GM12865 (cell line): ENCODE data around the gene NEK1.

Source experiments
- DNase-seq: peaks from one replicate; pipeline ENCODE4 v3.0.0; 2010; ENCODE audit warnings: low read depth
- H3K4me3 ChIP-seq: 2 replicates; pipeline ENCODE4 v1.5.1; 2011; ENCODE audit warnings: mild to moderate bottlenecking, low read depth, low read length, control low read depth
- CTCF ChIP-seq: IDR thresholded peaks from 2 replicates; pipeline ENCODE4 v1.5.1; 2011; ENCODE audit warnings: low read length, control low read depth, low read depth, inconsistent platforms; ENCODE audit not compliant: insufficient read depth; ENCODE audit errors: missing control alignments

NEK1 gene

GRCh38 chr4:169410839-169411770, 201.3 kb downstream of the NEK1 start:
- H3K4me3 ChIP-seq, result peak overlapping the region; percentile 29
- peak; percentile 94 for DNase-seq
- TF ChIP-seq CTCF, result no peak

- TF ChIP-seq CTCF, result no peak
- no peak overlapping the region for H3K4me3 ChIP-seq
- DNase-seq, result no peak
Observed at GRCh38 chr4:169407217-169407845, 205.1 kb downstream of the NEK1 start.

- no peak for DNase-seq
- no peak for TF ChIP-seq CTCF
Observed at GRCh38 chr4:169404960-169405359, 207.4 kb downstream of the NEK1 start.

GRCh38 chr4:169400832-169401231, 211.6 kb downstream of the NEK1 start:
- H3K4me3 ChIP-seq, result no peak overlapping the region
- no peak for DNase-seq
- no peak for TF ChIP-seq CTCF

More at GRCh38 chr4:169404960-169405359, 207.4 kb downstream of the NEK1 start:
- H3K4me3 ChIP-seq, result no peak overlapping the region

- no peak for TF ChIP-seq CTCF
- no peak overlapping the region for H3K4me3 ChIP-seq
- DNase-seq, result peak; percentile 45
Observed at GRCh38 chr4:169399976-169400767, 212.2 kb downstream of the NEK1 start.

GRCh38 chr4:169398316-169398715, 214.1 kb downstream of the NEK1 start:
- no peak for DNase-seq
- no peak overlapping the region for H3K4me3 ChIP-seq
- TF ChIP-seq CTCF, result no peak
